Ovary (tissue), 3 donors: ENCODE measurements around the gene DAGLA.

Source experiments
- CTCF ChIP-seq, 3 donors: fragments of 450-650 bp in 2 of 3; fragments of 200-600 bp in 1 of 3; IDR thresholded peaks; one replicate each; pipeline versions ENCODE4 v1.5.1 to v1.8.0; 2016 to 2022; ENCODE audit warnings: antibody characterized with exemption in 3 of 3, mild to moderate bottlenecking in 1 of 3
- EP300 ChIP-seq: sonication (generic); formaldehyde crosslinking; IDR thresholded peaks from one replicate; pipeline ENCODE4 v1.6.1; 2017; ENCODE audit warnings: antibody characterized with exemption
- POLR2A ChIP-seq: fragments of 450-650 bp; IDR thresholded peaks from one replicate; pipeline ENCODE4 v1.6.1; 2017; ENCODE audit warnings: antibody characterized with exemption, mild to moderate bottlenecking, moderate library complexity
- donor health status: DM: no; HTN: no; CAD: no.

DNA sequence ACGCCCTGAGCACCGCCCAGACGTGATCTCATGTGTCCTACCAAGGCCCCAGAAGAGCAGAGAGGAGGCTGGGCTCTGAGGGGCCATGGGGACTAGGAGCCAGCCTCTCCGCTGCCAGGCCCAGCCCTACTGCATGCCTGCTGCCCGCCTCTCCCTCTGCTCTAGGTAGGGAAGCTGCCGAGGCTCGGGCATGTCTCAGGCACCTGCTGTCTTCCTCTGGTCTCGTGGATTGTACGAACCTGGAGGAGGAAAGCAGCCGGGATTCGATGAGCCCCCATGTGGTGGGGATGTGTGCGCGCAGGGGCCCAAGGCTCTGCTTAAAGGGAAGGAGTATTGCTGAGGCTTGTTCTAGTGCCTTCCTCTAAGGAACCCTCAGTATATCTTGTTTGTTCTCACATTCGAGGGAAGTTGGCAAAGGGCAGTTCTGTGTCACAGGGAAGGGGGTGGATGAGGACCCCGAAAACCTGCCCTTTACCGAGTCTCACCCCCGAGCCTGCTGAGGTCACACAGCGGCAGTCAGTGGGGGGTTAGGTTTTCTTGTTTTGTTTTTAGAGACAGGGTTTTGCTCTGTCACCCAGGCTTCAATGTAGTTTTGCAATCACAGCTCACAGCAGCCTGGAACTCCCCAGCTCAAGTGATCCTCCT lies 21.2 kb downstream of the DAGLA start:
- no peak for TF ChIP-seq CTCF (IDR thresholded peaks at IDR 0.05)
- TF ChIP-seq EP300 = no peak
- TF ChIP-seq POLR2A = no peak
